ENCODE measurements around the gene CHD5.

CHD5 gene

DNA sequence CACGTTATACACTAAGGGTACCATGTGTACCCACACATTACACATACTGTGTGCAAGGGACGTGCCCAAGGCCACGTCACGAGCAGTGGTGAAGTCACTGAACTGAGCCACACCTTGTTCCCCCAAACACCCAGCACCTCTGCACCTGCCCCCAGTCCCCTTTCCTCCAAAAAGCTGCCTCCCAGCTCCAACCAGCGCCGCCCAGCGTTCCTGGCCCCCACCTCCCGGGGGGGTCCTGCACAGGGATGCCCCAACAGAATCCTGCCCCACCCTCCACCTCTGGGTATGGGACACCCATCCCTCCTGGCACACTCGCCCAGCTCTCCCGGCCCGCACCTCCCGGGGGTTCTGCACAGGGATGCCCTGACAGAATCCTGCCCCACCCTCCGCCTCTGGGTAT, 54.1 kb downstream of the CHD5 start:
- no peak for TF ChIP-seq BACH2 (CRISPR knock-in tag; IDR thresholded peaks at IDR 0.05; ENCODE audit: borderline replicate concordance)
- TF ChIP-seq, protein P1, sequence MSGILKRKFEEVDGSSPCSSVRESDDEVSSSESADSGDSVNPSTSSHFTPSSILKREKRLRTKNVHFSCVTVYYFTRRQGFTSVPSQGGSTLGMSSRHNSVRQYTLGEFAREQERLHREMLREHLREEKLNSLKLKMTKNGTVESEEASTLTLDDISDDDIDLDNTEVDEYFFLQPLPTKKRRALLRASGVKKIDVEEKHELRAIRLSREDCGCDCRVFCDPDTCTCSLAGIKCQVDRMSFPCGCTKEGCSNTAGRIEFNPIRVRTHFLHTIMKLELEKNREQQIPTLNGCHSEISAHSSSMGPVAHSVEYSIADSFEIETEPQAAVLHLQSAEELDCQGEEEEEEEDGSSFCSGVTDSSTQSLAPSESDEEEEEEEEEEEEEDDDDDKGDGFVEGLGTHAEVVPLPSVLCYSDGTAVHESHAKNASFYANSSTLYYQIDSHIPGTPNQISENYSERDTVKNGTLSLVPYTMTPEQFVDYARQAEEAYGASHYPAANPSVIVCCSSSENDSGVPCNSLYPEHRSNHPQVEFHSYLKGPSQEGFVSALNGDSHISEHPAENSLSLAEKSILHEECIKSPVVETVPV (CRISPR knock-in tag; IDR thresholded peaks at IDR 0.05): no peak
- no peak for TF ChIP-seq ZC3H10 (CRISPR knock-in tag; IDR thresholded peaks at IDR 0.05)
- no peak for TF ChIP-seq ZNF565 (CRISPR knock-in tag; conservative IDR thresholded peaks at IDR 0.05; ENCODE audit: low read depth)
- no peak for TF ChIP-seq ZNF70 (CRISPR knock-in tag; IDR thresholded peaks at IDR 0.05)
- TF ChIP-seq SNAI2 (CRISPR knock-in tag; IDR thresholded peaks at IDR 0.05): no peak
- TF ChIP-seq, protein P2, sequence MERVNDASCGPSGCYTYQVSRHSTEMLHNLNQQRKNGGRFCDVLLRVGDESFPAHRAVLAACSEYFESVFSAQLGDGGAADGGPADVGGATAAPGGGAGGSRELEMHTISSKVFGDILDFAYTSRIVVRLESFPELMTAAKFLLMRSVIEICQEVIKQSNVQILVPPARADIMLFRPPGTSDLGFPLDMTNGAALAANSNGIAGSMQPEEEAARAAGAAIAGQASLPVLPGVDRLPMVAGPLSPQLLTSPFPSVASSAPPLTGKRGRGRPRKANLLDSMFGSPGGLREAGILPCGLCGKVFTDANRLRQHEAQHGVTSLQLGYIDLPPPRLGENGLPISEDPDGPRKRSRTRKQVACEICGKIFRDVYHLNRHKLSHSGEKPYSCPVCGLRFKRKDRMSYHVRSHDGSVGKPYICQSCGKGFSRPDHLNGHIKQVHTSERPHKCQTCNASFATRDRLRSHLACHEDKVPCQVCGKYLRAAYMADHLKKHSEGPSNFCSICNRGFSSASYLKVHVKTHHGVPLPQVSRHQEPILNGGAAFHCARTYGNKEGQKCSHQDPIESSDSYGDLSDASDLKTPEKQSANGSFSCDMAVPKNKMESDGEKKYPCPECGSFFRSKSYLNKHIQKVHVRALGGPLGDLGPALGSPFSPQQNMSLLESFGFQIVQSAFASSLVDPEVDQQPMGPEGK (CRISPR knock-in tag; IDR thresholded peaks at IDR 0.05; ENCODE audit: borderline replicate concordance): no peak
- no peak for TF ChIP-seq OSR1 (CRISPR knock-in tag; IDR thresholded peaks at IDR 0.05)
- no peak for TF ChIP-seq CSDC2 (CRISPR knock-in tag; IDR thresholded peaks at IDR 0.05)
- TF ChIP-seq TOX (CRISPR knock-in tag; IDR thresholded peaks at IDR 0.05; ENCODE audit: borderline replicate concordance): no peak
- TF ChIP-seq, protein P3, sequence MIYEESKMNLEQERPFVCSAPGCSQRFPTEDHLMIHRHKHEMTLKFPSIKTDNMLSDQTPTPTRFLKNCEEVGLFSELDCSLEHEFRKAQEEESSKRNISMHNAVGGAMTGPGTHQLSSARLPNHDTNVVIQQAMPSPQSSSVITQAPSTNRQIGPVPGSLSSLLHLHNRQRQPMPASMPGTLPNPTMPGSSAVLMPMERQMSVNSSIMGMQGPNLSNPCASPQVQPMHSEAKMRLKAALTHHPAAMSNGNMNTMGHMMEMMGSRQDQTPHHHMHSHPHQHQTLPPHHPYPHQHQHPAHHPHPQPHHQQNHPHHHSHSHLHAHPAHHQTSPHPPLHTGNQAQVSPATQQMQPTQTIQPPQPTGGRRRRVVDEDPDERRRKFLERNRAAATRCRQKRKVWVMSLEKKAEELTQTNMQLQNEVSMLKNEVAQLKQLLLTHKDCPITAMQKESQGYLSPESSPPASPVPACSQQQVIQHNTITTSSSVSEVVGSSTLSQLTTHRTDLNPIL (CRISPR knock-in tag; IDR thresholded peaks at IDR 0.05; ENCODE audit: low read depth): no peak
- no peak for TF ChIP-seq ZFP3 (CRISPR knock-in tag; IDR thresholded peaks at IDR 0.05)
- TF ChIP-seq ISL1 (CRISPR knock-in tag; IDR thresholded peaks at IDR 0.05): no peak
- TF ChIP-seq, protein P4, sequence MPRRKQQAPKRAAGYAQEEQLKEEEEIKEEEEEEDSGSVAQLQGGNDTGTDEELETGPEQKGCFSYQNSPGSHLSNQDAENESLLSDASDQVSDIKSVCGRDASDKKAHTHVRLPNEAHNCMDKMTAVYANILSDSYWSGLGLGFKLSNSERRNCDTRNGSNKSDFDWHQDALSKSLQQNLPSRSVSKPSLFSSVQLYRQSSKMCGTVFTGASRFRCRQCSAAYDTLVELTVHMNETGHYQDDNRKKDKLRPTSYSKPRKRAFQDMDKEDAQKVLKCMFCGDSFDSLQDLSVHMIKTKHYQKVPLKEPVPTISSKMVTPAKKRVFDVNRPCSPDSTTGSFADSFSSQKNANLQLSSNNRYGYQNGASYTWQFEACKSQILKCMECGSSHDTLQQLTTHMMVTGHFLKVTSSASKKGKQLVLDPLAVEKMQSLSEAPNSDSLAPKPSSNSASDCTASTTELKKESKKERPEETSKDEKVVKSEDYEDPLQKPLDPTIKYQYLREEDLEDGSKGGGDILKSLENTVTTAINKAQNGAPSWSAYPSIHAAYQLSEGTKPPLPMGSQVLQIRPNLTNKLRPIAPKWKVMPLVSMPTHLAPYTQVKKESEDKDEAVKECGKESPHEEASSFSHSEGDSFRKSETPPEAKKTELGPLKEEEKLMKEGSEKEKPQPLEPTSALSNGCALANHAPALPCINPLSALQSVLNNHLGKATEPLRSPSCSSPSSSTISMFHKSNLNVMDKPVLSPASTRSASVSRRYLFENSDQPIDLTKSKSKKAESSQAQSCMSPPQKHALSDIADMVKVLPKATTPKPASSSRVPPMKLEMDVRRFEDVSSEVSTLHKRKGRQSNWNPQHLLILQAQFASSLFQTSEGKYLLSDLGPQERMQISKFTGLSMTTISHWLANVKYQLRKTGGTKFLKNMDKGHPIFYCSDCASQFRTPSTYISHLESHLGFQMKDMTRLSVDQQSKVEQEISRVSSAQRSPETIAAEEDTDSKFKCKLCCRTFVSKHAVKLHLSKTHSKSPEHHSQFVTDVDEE (CRISPR knock-in tag; IDR thresholded peaks at IDR 0.05): no peak
- TF ChIP-seq ZNF8 (CRISPR knock-in tag; IDR thresholded peaks at IDR 0.05): no peak
- TF ChIP-seq TCF4 (CRISPR knock-in tag; IDR thresholded peaks at IDR 0.05; ENCODE audit: borderline replicate concordance): no peak
- no peak for TF ChIP-seq PPARA (CRISPR knock-in tag; IDR thresholded peaks at IDR 0.05; ENCODE audit: borderline replicate concordance)
- TF ChIP-seq, protein P5, sequence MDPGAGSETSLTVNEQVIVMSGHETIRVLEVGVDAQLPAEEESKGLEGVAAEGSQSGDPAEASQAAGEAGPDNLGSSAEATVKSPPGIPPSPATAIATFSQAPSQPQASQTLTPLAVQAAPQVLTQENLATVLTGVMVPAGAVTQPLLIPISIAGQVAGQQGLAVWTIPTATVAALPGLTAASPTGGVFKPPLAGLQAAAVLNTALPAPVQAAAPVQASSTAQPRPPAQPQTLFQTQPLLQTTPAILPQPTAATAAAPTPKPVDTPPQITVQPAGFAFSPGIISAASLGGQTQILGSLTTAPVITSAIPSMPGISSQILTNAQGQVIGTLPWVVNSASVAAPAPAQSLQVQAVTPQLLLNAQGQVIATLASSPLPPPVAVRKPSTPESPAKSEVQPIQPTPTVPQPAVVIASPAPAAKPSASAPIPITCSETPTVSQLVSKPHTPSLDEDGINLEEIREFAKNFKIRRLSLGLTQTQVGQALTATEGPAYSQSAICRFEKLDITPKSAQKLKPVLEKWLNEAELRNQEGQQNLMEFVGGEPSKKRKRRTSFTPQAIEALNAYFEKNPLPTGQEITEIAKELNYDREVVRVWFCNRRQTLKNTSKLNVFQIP (CRISPR knock-in tag; IDR thresholded peaks at IDR 0.05; ENCODE audit: borderline replicate concordance, low read depth): no peak
- TF ChIP-seq GLIS3 (CRISPR knock-in tag; IDR thresholded peaks at IDR 0.05): no peak

DNA sequence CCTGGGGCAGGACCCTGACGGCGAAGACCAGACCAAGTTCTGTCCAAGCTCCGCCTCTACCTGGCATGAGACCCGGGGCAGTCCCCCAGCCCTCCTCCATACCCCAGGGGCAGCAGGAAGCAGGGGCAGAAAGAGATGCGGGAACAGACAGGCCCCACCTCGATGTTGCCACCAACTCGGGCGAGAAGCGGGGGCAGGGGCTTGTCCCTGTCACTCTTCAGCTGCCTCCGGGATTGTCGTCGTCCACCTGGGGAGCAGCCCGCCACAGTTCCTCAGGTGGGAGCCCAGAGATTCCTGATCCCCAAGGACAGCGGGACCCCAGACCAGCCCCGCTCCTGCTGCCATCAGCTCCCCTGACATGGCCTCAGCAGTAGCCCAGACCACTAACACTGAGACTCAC, 54.8 kb downstream of the CHD5 start:
- no peak for ATAC-seq
- TF ChIP-seq ZNF565 (CRISPR knock-in tag; conservative IDR thresholded peaks at IDR 0.05; ENCODE audit: low read depth) (no peak), ISL1 (CRISPR knock-in tag; IDR thresholded peaks at IDR 0.05) (no peak), ZC3H10 (CRISPR knock-in tag; IDR thresholded peaks at IDR 0.05) (no peak), ZNF70 (CRISPR knock-in tag; IDR thresholded peaks at IDR 0.05) (no peak), OSR1 (CRISPR knock-in tag; IDR thresholded peaks at IDR 0.05) (no peak), ZNF8 (CRISPR knock-in tag; IDR thresholded peaks at IDR 0.05) (no peak), SNAI2 (CRISPR knock-in tag; IDR thresholded peaks at IDR 0.05) (no peak), ARNTL (CRISPR knock-in tag; IDR thresholded peaks at IDR 0.05; ENCODE audit: borderline replicate concordance, low read depth) (no peak), GLIS3 (CRISPR knock-in tag; IDR thresholded peaks at IDR 0.05) (no peak), ZFP3 (CRISPR knock-in tag; IDR thresholded peaks at IDR 0.05) (no peak), TCF4 (CRISPR knock-in tag; IDR thresholded peaks at IDR 0.05; ENCODE audit: borderline replicate concordance) (no peak), RARB (CRISPR knock-in tag; IDR thresholded peaks at IDR 0.05) (no peak), ZFP30 (CRISPR knock-in tag; IDR thresholded peaks at IDR 0.05) (no peak)
- TF ChIP-seq, protein P5 (CRISPR knock-in tag; IDR thresholded peaks at IDR 0.05; ENCODE audit: borderline replicate concordance, low read depth): no peak
- TF ChIP-seq, protein P2 (CRISPR knock-in tag; IDR thresholded peaks at IDR 0.05; ENCODE audit: borderline replicate concordance): no peak
- TF ChIP-seq, protein P1 (CRISPR knock-in tag; IDR thresholded peaks at IDR 0.05): no peak

More for the DNA sequence above, 54.1 kb downstream of the CHD5 start:
- no peak for ATAC-seq

Measured in SK-N-SH treated with all-trans-retinoic acid at 6 μM for 48 hours (cell line).